ENCODE measurements around the gene KIAA1217. TPM values are rescaled to one million over a fixed set of nuclear protein-coding genes. Genes with fewer than 3 reads are reported as not detected.

Gene KIAA1217
- total RNA-seq, 1 experiment from 2014 or later: 171 TPM

DNA sequence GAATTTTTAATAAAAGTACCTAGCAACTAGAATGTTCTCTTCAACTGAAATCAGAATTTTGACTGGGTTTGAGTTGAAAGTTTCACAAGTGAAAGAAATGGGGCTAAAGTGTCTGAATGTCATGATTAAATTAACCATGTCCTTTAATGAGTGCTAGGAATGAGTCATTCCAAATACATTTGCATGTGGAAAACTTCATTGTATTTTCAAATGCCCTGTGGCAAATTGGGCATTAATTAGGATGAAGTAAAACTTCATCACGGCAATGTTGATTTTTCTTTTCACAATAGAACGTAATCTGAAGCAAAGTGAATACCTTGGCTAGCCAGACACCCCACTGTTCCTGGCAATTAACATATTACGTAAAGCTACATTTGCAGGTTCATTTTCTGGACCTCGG is 166.6 kb downstream of the KIAA1217 start:
- Mint-ChIP-seq H3K27me3 (ENCODE audit: insufficient read depth, unreplicated experiment) (no peaks in the 10 kb centered on the region), H3K9me3 (ENCODE audit: unreplicated experiment) (peaks cover 19% of the 10 kb centered on the region), H3K36me3 (ENCODE audit: insufficient read depth, unreplicated experiment) (peaks cover 61% of the 10 kb centered on the region), H3K27ac (ENCODE audit: unreplicated experiment) (no peak overlapping the region), H3K4me3 (ENCODE audit: unreplicated experiment) (no peak overlapping the region), H3K4me1 (ENCODE audit: low read depth, unreplicated experiment) (peaks cover 13% of the 10 kb centered on the region)
- DNase-seq: no peak
- intact Hi-C loops (cut with micrococcal nuclease; ENCODE audit: unreplicated experiment): no loop called here
- Histone ChIP-seq H3K36me3 (ENCODE audit: control insufficient read depth, insufficient read depth, low read length) (peaks cover 4% of the 10 kb centered on the region; the same call in 1 of the 2 replicates), H3K4me1 (peaks cover 4% of the 10 kb centered on the region; the same call in 1 of the 2 replicates), H3K9me3 (no peaks in the 10 kb centered on the region), H3K27me3 (replicated peaks; ENCODE audit: control insufficient read depth, insufficient read depth, low read length) (no peaks in the 10 kb centered on the region), H3K4me3 (ENCODE audit: low read depth, low read length) (no peak overlapping the region)
- ChIA-PET POLR2A (no interaction called here), CTCF (interaction anchor here (1.1 kb wide), 1 partner anchor 177 kb away, joined by 3 read pairs; no protein-coding TSS in a partner anchor)
- no TSS peak for BruUV-seq (replicated peaks)
- TF ChIP-seq, protein P1, sequence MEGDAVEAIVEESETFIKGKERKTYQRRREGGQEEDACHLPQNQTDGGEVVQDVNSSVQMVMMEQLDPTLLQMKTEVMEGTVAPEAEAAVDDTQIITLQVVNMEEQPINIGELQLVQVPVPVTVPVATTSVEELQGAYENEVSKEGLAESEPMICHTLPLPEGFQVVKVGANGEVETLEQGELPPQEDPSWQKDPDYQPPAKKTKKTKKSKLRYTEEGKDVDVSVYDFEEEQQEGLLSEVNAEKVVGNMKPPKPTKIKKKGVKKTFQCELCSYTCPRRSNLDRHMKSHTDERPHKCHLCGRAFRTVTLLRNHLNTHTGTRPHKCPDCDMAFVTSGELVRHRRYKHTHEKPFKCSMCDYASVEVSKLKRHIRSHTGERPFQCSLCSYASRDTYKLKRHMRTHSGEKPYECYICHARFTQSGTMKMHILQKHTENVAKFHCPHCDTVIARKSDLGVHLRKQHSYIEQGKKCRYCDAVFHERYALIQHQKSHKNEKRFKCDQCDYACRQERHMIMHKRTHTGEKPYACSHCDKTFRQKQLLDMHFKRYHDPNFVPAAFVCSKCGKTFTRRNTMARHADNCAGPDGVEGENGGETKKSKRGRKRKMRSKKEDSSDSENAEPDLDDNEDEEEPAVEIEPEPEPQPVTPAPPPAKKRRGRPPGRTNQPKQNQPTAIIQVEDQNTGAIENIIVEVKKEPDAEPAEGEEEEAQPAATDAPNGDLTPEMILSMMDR (IDR thresholded peaks at IDR 0.05; ENCODE audit: insufficient read depth in 1 of 2, low read depth in 1 of 2, low read length in 1 of 2, severe bottlenecking in 1 of 2, unreplicated experiment in 1 of 2): no peak

DNA sequence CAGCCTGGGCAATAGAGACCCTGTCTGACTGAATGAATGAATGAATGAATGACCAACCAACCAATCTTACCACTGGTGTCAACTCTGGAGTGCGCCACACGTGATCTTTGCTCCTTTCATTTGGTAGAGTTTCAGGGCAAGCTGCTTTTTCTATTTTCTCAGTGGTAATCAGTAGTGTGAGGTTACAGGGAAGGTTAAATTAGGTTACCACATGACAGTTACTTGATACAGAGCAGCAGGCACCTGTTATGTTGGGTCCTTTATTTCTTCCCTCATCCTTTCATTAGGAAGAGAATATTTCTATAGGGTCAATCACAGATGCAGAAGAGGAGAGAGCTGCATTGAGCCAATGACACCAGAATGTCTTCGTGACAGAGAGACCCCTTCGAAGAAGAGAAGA is 167.8 kb downstream of the KIAA1217 start:
- H3K4me3 Mint-ChIP-seq (ENCODE audit: unreplicated experiment): no peak overlapping the region
- no peaks in the 10 kb centered on the region for H3K27me3 ChIP-seq (replicated peaks; ENCODE audit: control insufficient read depth, insufficient read depth, low read length)
- no peaks in the 10 kb centered on the region for H3K9me3 ChIP-seq
- no peak for DNase-seq
- H3K4me1 ChIP-seq: peaks cover 3% of the 10 kb centered on the region; the same call in 1 of the 2 replicates
- no peak overlapping the region for H3K4me3 ChIP-seq (ENCODE audit: low read depth, low read length)
- TF ChIP-seq, protein P1 (IDR thresholded peaks at IDR 0.05; ENCODE audit: insufficient read depth in 1 of 2, low read depth in 1 of 2, low read length in 1 of 2, severe bottlenecking in 1 of 2, unreplicated experiment in 1 of 2): no peak
- no peaks in the 10 kb centered on the region for H3K27me3 Mint-ChIP-seq (ENCODE audit: insufficient read depth, unreplicated experiment)
- H3K36me3 ChIP-seq (ENCODE audit: control insufficient read depth, insufficient read depth, low read length): peaks cover 4% of the 10 kb centered on the region; the same call in 1 of the 2 replicates
- no TSS peak for BruUV-seq (replicated peaks)
- no peak overlapping the region for H3K27ac Mint-ChIP-seq (ENCODE audit: unreplicated experiment)
- peaks cover 15% of the 10 kb centered on the region for H3K9me3 Mint-ChIP-seq (ENCODE audit: unreplicated experiment)
- intact Hi-C loops (cut with micrococcal nuclease; ENCODE audit: unreplicated experiment): no loop called here
- ChIA-PET CTCF (no interaction called here), POLR2A (no interaction called here)
- H3K4me1 Mint-ChIP-seq (ENCODE audit: low read depth, unreplicated experiment): peaks cover 11% of the 10 kb centered on the region
- peaks cover 58% of the 10 kb centered on the region for H3K36me3 Mint-ChIP-seq (ENCODE audit: insufficient read depth, unreplicated experiment)

DNA sequence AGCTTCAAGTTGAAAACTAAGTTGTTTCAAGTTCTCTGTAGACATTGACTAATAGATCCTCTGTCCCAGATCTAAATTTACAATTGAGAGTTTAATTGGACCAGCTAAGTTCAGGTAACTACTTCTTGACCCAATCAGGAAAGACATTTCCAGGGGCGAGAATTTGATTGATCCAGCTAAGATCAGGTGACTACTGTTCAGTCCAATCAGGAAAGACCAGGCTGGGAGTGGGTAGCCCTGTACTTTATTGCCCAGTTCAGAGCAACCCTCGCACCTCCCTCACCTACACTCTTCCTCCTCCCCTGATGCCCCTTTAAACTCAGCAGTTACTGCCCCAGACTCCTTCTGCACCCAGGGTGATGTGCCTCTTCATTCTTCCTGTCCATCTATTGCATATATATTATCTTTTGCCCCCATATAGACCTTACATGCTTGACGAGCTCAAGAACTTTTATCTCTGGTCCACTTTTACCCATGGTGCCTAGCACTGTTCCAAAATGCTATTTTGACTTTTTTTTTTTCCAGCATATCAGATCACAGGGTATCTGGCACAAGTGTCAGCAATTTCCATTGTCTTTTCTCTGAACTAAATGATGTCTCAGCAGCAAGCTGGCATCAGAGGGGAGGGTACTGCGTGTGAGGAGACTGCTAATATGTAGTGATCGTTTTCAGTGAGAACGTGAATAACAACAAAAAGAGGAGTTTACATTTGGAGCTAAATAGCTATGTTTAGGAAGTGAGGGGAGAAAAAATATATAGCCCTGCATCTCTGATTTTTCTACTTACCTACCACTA is 169.4 kb downstream of the KIAA1217 start:
- TF ChIP-seq, protein P1 (IDR thresholded peaks at IDR 0.05; ENCODE audit: insufficient read depth in 1 of 2, low read depth in 1 of 2, low read length in 1 of 2, severe bottlenecking in 1 of 2, unreplicated experiment in 1 of 2): no peak
- H3K27me3 ChIP-seq (replicated peaks; ENCODE audit: control insufficient read depth, insufficient read depth, low read length): no peaks in the 10 kb centered on the region
- Mint-ChIP-seq H3K36me3 (ENCODE audit: insufficient read depth, unreplicated experiment) (peaks cover 51% of the 10 kb centered on the region), H3K27me3 (ENCODE audit: insufficient read depth, unreplicated experiment) (no peaks in the 10 kb centered on the region), H3K27ac (ENCODE audit: unreplicated experiment) (no peak overlapping the region), H3K9me3 (ENCODE audit: unreplicated experiment) (no peaks in the 10 kb centered on the region), H3K4me3 (ENCODE audit: unreplicated experiment) (no peak overlapping the region), H3K4me1 (ENCODE audit: low read depth, unreplicated experiment) (peaks cover 20% of the 10 kb centered on the region)
- peaks cover 17% of the 10 kb centered on the region for H3K4me1 ChIP-seq
- no peaks in the 10 kb centered on the region for H3K36me3 ChIP-seq (ENCODE audit: control insufficient read depth, insufficient read depth, low read length)
- ChIA-PET CTCF (no interaction called here), POLR2A (interaction anchor here (0.5 to 0.6 kb wide), 2 partner anchors 169 to 939 kb away, joined by 4 to 5 read pairs; partner anchors contain the start of genes KIAA1217 and OTUD1)
- DNase-seq: no peak
- intact Hi-C loops (cut with micrococcal nuclease; ENCODE audit: unreplicated experiment): no loop called here
- no peaks in the 10 kb centered on the region for H3K9me3 ChIP-seq
- BruUV-seq (replicated peaks): no TSS peak
- no peak overlapping the region for H3K4me3 ChIP-seq (ENCODE audit: low read depth, low read length)

All from Caco-2 (cell line).